22Rv1 (cell line): ENCODE measurements around the gene RPL10A.

Experiments used
- CTCF ChIP-seq: fragments of 450-650 bp; IDR thresholded peaks from 2 replicates; pipeline ENCODE4 v1.5.1; 2017; ENCODE audit warnings: mild to moderate bottlenecking
- ZFX ChIP-seq: fragments of 450-650 bp; IDR thresholded peaks from 2 replicates; pipeline ENCODE4 v1.6.1; 2017; ENCODE audit warnings: antibody characterized with exemption, borderline replicate concordance

GRCh38 chr6:35478259-35478658, 10.1 kb downstream of the RPL10A start:
- TF ChIP-seq CTCF (no peak), ZFX (no peak)
